ENCODE measurements around the gene WDR5.

The WDR5 gene

DNA sequence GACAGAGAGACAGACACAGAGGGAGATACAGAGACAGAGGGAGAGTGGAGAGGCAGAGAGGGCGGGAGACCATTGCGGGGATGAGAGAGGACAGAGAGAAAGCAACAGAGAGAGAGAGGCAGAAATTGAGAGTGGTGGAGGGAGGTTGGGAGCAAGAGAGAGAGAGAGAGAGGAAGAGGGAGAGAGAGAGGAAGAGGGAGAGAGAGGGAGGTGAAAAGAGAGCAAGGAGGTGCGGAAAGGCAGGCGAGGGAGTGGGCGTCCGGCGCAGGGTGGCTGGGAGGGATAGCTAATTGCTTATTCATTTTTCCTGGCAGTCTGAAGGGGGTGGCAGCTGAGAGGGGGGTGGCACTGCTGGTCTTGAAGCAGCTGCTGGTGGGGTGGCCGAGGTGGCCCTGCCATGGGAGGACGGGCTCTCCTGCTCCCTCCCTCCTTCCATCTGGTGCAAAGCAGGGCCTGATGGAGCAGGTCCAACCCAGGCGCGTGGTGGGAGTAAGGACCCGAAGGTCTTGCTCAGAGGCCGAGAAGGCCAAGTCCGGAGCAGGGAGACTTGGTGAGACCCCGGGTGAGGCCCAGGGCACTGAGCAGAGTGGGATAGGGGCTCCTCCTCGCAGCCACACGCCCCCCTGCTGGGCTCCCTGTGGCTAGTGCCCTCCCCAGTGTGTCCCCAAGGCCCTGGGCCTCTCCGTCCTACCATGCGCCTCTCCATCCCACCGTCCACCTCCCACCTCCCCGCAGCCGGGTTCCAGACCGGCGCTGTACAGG is 53.8 kb downstream of the WDR5 start:
- DNase-seq: no peak

GRCh38 chr9:134190232-134191121 is 54.6 kb downstream of the WDR5 start:
- no peak for DNase-seq

DNA sequence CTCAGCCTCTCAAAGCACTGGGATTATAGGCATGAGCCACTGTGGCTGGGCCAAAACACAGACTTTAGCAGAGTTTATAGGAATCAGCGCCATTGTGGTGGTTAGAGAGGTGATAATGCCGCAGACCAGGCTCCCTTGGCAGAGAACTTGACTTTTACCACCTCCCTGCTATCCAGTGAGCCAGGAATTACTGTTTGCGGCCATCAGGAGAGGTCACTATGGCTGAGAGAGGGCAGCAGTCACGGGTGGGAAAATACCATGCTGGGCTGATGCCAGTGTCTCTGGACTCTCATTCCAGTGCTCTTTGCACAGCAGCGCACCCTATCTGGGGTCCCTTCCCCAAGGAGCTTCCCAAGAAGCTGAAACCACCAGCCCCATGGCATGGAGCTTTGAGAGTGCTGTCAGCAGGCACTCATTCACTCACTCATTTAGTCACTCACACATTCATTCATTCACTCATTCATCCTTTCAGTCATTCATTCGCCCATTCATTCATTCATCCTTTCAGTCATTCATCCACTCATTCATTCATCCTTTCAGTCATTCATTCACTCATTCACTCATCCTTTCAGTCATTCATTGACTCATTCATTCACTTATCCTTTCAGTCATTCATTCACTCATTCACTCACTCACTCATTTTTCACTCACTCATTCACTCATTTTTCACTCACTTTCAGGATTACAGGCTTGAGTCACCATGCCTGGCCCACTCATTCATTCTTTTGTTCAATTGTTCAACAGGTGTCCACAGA is 55.8 kb downstream of the WDR5 start:
- DNase-seq: no peak

DNA sequence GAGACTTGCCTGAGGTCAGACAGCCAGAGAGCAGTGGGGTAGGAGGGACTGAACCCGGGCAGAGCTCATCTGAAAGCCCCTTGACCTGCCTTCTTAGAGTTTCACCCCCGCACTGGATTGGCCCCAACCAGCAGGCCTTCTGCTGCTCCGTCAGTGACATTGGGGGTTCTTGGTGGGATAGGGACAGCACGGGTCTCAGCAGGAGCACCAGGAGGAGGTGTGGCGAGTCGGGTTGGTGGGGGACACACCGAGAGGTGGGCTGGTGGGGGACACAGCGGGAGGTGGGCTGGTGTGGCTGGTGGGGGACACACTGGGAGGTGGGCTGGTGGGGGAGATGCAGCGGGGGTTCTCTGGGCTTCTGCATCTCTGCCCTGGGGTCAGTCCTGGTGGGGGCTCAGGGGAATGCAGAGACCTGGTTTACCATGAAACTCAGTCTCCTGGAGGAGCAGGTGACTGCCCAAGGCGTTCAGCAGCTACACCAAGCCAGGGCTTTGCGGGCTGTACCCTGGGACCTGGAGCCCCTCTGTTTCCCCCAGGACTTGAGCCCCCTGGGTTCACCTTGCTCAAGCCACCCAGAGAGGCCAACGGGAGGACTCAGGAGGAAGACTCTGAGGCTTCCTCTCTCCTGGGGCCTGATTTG is 56.5 kb downstream of the WDR5 start:
- DNase-seq: no peak

DNA sequence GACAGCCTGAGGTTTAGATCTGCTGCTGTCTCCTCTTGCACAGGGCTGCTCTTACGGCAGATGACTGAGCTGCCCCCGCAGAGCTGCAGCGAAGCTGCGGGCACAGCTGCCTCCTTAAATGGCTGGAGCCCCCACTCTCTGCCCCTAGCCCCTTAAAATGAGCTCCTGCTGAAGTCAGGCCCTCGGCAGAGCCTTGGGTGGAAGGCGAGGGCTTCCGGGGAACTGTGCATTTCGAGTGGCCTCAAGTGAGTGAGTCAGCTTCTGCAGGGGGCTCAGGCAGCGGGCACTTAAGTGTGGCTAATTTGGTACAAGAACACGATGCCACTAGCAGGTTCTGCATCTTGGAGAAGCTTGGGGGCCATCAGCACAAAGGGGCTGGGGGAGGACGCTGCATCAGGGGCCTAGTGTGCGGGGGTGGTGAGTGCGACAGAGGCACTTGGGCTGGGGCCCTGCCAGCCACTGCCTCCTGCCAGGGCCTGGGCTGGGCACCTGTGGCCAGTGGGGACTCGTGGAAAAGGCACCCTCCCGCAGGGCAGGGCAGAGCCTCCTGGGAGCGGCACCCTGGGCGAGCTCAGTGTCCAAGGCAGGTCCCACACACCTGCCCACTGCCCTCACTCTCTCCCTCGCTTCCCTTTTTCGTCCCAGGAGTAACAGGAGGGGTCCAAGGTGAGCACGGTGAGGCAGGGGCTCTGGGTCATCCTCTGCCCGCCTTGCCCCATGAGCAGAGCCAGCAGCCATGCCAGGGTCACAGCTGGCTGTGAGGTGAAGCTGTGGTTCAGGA is 57.3 kb downstream of the WDR5 start:
- no peak for DNase-seq

GRCh38 chr9:134193912-134194535 is 58.1 kb downstream of the WDR5 start:
- no peak for DNase-seq

DNA sequence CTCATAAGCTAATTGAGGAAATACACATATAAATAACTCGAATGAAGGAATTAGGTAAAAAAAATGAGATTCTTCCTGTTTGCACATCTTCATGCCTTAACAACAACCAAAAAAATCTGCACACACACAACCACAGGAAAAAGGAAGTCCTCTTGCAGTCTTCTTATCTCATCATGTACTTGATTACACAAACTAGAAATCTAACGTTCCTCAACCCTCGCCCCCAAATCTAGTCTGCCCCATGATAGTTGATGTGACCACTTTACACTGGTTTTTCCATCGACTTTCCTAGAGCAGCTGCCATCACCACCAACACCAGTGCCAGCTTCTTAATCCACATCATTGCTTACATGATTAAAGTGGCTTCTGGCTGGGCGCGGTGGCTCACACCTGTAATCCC is 59.7 kb downstream of the WDR5 start:
- no peak for DNase-seq

- DNase-seq: no peak
These were observed 61.0 kb downstream of the WDR5 start for GRCh38 chr9:134196911-134197310.

DNA sequence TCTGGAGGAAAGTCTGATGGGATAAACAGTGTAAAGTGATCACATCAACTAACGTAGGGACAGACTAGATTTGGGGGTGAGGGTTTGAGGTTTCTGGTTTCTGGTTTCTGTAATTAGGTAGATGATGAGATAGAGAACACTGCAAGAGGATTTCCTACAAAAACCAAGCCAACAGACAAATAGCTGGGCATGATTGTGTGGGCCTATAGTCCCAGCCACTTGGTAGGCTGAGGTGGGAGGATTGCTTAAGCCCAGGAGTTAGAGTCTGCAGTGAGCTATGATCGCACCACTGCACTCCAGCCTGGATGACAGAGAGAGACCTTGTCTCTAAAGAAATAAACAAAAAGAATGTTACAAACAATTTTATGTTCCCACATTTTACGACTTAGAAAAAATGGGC is 62.9 kb downstream of the WDR5 start:
- DNase-seq: no peak

- no peak for DNase-seq
These were observed 64.8 kb downstream of the WDR5 start for GRCh38 chr9:134200730-134201129.

DNA sequence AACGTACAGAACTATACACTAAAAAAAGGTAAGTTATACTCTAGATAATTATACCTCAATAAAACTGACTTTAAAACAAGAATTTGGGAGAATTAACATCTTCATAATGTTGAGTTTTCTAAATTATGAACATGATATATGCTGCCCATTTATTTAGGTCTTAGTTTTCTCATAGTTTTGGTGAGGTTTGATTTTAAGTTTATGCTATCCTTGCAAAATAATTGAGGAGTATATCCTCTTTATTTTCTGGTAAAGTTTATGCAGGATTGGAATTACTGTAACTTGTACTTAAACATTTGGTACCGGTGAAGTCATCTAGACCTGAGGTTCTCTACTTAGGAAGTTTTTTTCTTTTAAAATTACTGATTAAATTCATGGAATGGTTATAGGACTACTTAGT is 67.3 kb downstream of the WDR5 start:
- DNase-seq: no peak

DNA sequence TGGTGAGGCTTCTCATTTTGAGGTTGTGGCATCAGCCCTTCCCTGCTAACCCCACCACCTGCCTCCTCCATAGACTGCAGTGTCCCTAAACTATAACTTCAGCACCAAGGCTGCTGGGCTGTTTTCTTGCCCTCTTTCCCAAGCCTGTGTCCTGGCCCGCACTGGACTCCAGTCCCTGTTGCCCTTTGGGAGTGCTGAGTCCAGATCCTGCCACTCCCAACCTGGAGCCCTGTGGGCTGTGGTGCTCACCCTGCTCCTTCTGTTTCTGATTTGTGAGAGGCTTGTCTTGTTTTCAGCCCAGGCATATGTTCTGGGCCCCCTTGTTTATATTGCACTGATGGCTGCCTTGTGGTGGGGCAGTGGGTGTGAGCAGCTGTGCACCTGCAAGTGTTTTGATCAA is 68.2 kb downstream of the WDR5 start:
- no peak for DNase-seq

- DNase-seq: peak; percentile 77
These were observed 69.2 kb downstream of the WDR5 start for GRCh38 chr9:134204991-134205578.

- peak; percentile 56 for DNase-seq
These were observed 69.9 kb downstream of the WDR5 start for GRCh38 chr9:134205672-134206310.

DNA sequence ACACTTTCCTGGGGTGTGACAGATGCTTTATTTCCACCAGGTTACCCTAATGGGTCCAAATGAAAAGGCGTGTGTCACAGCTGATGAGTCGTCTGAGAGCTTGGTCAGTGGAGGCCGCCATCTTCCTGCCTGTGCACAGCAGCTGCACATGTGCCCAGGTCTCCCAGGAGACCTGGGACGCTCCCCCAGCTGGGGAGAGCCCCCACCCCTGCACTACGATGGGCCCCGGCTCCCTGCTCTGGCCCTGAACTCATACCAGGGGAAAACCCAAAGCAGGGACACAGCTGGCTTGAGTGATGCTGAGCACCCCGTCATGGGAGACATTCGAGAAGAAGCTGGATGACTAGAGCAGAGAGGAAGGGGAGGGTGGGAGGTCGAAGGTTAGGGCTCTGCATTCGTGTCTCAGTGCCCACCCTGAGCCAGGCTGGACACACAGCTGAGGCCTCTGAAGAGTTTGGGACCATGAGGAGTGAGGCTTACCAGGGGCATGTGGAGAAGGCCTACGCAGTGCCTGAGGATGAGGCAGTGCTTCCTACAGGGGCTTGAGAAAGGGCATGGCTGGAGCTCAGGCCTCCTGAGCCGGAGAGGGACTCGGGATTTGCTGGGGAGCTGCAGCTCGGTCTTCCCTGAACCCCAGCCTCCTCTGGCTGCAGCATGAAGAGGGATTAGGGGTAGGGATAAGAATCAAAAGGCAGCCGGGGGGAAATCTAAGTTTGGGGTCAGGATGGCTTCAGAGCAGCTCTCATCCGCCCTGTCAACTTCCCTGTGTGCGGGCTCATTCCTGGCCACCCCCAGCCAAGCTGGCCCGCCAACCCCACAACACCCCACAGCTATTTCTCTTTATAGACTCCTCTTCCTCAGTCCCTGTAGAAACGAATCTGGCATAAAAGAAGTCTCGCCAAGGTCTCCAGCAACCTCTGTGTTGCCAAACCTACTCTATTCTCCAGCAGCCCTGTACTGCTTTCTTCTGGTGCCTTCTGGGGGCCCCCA is 70.7 kb downstream of the WDR5 start:
- no peak for DNase-seq

DNA sequence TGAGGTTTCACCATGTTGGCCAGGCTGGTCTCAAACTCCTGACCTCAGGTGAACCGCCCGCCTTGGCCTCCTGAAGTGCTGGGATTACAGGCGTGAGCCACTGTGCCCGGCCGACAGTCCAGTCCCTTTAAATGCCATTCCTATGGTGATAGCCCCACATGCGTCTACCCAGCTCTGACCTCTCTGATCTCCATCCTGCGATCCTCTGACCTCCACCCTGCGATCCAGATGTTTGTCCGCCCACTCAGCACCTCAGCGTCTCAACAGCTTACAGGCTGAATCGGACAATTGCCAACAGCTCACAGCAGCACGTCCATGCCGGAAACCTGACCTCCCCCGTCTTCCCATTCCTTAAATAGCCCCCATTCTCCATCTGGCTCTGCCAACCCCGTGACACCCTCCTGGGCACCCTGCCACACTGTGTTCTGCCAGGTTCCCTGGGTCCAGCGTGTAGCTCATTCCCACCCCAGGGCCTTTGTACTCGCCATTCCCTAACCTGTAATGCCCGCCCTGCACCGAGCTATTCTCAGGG is 72.5 kb downstream of the WDR5 start:
- no peak for DNase-seq

DNA sequence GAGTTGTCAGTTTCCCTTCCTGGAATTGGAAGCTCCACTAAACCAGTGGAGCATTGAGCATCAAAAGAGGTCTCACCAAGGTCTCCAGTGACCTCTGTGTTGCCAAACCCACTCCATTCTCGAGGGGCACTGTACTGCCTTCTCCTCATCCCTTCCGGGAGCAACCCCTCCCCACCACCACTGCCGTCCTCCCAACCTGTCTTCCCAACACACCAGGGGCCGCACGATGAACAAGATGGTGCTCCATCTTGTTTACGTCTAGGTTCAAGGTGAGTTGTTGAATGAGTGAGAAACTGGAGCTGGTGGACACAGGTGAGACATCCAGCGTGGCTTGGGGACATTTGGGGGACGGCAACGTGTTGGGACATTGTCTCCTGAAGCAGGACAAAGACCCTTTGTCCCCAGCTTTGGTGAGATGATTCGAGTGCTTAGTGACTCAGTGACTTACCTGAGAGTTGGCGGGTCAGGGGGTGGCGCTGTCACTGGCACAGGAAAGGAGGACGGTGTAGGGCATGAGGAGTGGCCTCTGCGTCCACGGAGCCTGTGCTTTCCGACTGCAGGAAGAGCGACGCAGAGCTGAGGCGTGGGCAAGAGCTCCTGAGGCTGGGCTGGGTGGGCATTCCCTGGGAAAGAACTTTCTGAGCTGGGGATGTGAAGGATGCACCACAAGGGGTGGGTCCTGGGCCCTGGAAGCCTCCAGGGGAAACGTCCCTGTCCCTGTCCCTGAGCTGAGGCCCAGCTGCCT is 73.3 kb downstream of the WDR5 start:
- no peak for DNase-seq
